DMS53 treated with DMSO at 0.1 percent for 48 hours (cell line): ENCODE results near the gene FADS1.

ENCODE experiments used
- DNase-seq: peaks from one replicate; lab custom pipeline; 2025; ENCODE audit not compliant: unreplicated experiment; lab: John Stamatoyannopoulos, UW

Gene FADS1

DNA sequence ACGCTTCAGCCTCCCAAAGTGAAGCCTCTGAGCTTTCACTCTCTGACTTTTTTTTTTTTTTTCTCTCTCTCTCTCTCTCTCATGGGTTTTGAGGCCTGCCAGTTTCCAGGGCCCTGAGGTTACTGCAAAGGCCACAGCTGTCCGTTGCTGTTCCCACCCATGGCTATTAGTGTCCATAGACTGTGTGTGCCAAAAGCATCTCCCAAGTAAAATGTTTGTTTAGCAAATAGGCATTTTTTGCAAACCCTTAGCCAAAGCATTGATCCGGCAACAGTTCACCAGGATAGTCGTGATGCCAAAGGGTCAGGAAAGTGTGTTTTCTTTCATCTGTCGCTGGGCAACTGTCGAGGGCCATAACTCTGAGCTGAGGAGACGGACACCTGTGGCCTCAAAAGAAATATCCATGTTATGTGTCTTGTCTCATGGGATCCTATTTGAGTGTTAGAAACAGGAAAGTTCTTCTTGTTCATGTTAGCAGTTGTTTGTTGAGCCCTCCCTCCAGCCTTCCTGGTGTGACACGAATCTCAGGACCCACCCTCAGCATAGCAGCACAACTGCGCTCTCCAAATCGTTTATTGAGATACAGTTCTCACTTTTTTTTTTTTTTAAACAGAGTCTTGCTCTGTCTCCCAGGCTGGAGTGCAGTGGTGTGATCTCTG is 29.7 kb upstream of the FADS1 start:
- DNase-seq: no peak

DNA sequence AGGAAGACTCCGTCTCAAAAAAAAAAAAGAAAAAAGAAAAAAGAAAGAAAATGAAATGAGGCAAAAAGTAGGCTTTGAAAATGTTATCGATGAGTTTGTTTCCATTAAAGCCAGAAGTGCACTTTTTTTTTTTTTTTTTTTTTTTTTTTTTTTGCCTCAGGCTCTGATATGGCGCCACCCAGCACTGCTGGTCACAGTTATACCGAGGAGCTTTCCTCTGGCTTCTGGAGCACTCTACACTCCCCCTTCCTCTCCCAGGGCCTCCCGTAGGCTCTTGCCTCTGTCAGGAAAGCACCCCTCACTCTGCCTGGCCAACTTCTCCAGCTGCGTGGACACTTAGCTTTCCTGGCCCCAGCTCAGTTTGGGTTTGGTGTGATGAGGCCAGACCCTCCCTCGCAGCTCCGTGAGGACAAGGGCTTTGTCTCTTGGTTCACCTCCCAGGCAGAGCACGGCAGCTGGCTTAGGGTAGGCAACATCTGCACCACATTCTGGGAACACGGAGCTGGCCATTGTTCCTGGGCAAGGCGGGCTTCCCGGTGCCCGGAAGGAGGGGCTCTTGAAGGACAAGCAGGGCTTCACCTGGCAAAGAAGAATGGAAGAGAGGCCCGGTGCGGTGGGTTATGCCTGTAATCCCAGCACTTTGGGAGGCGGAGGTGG is 28.2 kb upstream of the FADS1 start:
- no peak for DNase-seq

GRCh38 chr11:61842528-61842820 is 25.7 kb upstream of the FADS1 start:
- DNase-seq: no peak

DNA sequence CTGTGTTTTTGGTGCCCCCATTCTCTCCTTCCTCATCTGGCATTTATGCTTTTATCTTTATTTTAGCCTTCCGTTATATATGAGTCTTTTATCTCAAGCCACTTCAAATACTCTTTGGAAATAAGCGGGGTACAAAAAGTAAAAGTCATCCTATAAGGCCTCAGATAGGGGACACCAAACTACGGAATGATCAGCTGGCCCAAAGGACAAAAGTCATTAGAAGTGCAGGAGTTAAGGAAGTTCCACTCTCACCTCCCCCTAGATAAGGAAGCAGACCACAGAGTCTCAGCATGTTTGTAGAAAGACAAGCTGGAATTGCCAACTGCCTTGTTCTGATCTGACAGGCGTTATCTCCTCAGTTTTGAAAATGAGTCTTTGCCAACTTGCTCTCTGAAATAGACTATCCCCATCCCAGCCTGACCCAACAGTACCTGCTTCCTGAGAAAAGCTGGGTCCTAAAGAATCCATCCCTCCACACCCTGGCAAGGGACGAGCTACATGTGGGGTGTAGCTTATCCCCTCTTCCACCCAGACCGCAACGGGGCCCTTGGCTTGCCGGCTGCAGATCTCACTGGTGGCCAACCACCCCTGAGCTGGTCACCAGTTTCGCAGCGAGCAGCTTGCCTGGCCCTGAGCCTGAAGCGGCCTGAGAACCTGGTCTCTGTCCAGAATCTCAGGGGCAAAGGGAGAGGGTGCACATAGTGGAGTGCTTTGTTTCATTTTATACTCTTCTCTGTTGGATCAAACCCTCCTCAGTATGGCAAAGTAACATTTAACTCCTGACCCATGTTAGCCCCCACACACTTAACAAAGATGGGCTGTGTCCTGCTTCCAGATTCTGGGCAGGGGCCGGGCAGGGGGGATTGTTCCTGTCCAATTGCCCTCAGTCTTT is 25.1 kb upstream of the FADS1 start:
- no peak for DNase-seq

DNA sequence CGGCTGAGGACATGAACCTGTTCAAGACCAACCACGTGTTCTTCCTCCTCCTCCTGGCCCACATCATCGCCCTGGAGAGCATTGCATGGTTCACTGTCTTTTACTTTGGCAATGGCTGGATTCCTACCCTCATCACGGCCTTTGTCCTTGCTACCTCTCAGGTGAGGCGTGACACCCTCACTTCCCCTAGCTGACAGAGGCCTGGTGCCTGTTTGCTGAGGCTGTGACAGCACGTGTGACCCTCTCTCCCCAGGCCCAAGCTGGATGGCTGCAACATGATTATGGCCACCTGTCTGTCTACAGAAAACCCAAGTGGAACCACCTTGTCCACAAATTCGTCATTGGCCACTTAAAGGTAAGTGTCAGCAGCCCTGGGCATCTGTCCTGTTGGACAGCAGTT is 23.6 kb upstream of the FADS1 start:
- no peak for DNase-seq

DNA sequence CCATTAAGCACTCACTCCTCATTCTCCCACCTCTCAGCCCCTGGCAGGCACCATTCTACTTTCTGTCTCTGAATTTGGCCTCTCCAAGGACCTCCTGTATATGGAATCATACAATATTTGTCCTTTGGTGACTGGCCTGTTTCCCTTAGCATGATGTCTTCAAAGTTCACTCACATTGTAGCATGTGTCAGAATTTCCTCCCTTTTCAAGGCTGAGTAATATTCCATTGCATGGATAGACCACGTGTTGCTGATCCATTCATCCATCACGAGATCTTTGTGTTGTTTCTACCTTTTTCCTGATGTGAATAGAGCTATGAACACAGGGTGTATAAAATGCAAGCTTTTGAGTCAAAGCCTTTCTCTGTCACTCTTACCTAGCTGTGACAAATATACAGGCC is 22.9 kb upstream of the FADS1 start:
- DNase-seq: no peak

- no peak for DNase-seq
Observed at GRCh38 chr11:61838921-61839320, 22.1 kb upstream of the FADS1 start.

DNA sequence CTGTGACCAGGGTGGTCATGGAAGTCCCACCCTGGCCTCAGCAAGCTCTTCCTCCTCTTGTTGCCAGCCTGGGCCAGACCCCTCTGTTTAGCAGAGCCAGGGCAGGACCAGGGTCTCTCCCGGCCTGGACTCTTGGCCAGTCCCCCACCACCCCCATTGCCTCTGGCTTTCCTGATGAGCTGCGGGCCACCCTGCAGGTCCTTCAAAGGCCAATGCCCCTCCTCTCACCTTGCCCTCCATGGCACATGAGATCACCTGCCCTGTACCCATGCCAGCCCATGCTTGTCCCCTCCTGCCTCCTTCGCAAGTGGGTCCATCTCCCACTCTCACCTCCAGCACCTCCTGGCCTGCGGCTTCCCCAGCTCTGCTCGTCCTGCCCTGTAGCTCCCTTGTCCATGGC is 21.7 kb upstream of the FADS1 start:
- no peak for DNase-seq

DNA sequence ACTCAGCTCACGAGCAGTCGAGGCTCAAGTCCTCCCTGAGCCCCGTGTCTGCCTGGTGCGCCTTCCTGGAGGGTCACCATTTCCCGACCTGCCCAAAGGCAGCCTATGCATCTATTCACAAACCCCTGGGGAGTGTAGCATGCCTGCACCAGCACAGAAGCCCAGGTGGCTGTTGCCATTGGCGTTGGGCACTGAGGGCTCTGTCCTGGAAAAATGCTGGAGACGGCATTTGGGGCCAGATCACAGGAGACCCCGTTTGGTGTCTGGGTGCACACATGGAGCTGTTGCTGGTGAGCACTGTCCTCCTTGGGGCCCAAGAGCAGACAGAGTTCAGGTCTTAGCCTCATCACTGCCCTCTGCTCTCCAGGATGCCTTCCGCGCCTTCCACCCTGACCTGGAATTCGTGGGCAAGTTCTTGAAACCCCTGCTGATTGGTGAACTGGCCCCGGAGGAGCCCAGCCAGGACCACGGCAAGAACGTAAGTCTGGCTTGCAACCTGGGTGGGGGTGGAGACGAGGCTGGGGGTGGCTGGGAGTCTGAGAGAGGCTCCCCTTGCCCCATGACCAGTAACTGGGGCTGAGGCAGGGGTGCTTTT is 20.7 kb upstream of the FADS1 start:
- no peak for DNase-seq

- no peak for DNase-seq
Observed at GRCh38 chr11:61836193-61836592, 19.4 kb upstream of the FADS1 start.

DNA sequence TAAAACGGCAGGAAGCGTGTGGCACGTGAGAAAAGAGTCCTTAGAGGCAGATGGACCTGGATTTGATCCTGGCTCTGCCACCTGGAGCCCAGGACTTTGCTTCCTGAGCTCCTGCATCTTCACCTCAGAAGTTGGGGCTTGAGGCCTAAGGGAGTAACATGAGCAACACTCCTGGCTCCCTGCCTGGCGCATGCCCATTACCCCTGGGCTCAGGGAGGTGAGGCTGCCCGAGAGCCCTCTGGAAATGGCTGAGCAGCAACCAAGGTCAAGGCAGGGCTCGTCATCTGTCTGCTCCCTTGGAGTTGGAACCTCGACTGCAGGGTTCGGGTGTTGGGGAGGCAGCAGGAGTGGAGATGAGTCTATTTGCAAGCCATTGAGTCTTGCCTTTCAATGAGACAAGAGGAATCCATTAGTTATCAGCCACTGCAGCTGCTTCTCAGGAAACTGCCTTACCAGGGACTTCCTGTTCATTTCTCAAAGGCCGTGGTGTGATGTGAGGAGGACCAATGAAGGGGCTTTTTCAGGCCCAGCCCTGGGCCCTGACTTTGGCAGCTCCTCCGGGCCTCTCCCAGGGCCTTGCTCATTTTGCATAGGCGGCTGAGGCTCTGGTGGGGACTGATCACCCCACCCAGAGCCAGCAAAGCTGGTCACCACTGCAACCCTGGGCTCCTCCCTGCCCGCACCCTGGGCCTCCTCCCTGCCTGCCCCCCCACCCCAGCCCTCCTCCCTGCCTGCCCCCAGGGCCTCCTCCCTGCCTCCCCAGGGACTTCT is 17.7 kb upstream of the FADS1 start:
- DNase-seq: no peak

DNA sequence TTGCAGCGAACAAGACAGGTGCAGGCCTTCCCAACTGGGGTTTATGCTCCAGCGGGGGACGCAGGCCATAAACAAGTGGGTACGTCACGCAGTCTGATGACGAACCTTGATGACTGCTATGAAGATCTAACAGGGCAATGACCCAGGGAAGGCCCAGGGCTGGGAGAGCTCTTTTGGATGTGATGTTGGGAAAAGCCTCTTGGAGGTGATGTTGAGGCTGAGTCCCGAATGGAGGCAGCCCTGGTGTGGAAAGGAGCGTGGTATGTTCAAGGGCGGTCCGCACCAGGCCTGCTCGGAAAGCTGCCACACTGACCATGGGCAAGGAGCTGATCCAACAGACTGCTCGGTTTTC is 17.1 kb upstream of the FADS1 start:
- no peak for DNase-seq

GRCh38 chr11:61833471-61833870 is 16.7 kb upstream of the FADS1 start:
- no peak for DNase-seq

DNA sequence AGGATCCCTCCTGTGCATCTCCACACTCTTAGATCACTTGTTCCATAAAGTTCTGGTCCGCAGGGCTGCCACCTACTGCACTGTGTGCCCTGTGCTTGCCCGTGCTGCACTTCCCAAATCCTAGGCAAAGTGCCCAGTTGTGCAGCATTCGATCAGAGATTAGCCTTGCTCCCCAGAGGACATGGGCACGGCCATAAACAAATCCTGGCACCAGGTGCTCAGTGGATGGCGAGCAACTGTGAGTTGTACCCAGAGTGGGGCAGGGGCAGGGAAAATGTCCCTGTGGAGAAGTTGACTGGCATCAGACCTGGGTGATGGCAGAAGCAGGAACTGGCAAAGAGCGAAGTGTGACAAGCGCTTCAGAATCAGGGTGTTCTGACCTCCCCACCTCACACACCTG is 16.0 kb upstream of the FADS1 start:
- DNase-seq: no peak

DNA sequence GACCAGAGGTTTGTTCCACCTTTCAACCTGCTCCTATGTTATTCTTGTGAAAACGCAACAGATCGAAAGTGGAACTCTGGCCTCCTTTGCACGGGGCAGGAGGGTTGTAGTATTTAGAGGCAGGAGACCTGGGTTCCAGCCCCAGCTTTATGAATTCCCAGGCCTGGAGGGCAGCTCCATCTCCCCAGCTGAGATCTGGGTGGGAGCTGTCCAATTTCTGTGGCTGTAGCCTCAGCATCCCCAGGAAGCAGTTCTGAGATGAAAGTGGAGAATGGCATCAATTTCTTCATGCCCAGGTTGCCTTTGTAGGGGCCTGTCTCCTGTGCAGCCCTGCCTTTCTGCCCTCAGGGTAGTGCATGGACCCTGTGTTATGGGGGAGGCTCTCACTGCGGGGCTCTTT is 15.4 kb upstream of the FADS1 start:
- DNase-seq: no peak

- no peak for DNase-seq
Observed at GRCh38 chr11:61830237-61831105, 13.7 kb upstream of the FADS1 start.

DNA sequence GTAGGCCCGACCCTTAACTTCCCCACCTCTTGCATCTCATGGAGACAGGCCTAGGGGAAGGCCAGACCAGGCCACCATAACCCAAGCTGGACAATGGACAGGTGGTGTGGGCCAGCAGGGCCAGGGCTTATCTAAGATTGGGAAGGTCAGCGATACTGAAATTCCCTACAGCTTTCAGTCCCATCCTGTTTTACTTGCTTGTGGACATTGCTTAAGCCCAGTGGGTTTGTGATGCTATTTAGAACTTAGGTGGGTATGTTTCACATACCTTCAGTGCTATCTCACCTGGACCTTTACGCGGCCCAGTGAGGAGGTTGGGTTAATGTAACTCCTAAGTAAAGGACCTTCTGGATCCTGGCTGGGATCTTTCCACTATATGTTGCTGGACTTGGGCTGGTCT is 13.0 kb upstream of the FADS1 start:
- DNase-seq: no peak

- peak; percentile 9 for DNase-seq
Observed at GRCh38 chr11:61828629-61829407, 12.0 kb upstream of the FADS1 start.

GRCh38 chr11:61828379-61828628 is 11.5 kb upstream of the FADS1 start:
- no peak for DNase-seq
